ENCODE measurements around the gene ADCY3.
"Not testable (repeated sequence)": the region's sequence is repeated elsewhere in the genome, so short reads cannot be mapped to it uniquely, and the experiment has no call there.

Gene ADCY3

DNA sequence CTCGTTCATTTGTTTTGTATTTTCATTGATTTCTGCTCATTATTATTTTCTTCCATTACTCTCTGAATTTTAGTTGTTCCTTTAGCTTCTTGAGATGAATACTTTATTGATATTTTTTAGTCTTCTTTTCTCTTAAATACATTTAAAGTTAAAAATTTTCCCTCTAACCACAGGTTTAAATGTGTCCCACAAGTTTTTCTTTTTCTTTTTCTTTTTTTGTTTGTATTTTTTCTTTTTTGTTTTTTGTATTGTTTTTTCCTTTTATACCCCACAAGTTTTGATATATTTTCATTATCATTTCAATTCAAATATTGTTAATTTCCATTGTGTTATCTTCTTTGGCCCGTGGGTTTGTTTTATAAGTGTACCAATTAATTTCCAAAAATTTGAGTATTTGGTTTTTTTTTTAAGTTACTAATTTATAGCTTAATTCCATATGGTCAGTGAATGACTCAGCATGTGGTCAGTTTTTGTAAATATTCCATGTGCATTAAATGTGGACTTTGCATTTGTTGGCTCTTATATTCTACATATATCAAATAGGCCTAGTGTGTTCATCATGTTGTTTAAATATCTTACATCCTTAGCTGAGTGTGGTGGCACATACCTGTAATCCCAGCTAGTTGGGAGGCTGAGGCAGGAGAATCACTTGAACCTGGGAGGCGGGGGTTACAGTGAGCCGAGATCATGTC is 110.6 kb downstream of the ADCY3 start:
- Histone ChIP-seq H3K4me3 (ENCODE audit: low read depth, low read length) (no peak overlapping the region), H3K9ac (ENCODE audit: low read depth, low read length) (no peak overlapping the region), H3K36me3 (ENCODE audit: control insufficient read depth, insufficient read depth, low read length) (peaks cover 16% of the 10 kb centered on the region), H3K27me3 (ENCODE audit: control insufficient read depth, insufficient read depth, low read length) (no peaks in the 10 kb centered on the region), H3K4me1 (ENCODE audit: control insufficient read depth, insufficient read depth, low read length) (no peaks in the 10 kb centered on the region), H3K9me3 (ENCODE audit: control insufficient read depth, insufficient read depth, low read length) (peaks cover 8% of the 10 kb centered on the region)

DNA sequence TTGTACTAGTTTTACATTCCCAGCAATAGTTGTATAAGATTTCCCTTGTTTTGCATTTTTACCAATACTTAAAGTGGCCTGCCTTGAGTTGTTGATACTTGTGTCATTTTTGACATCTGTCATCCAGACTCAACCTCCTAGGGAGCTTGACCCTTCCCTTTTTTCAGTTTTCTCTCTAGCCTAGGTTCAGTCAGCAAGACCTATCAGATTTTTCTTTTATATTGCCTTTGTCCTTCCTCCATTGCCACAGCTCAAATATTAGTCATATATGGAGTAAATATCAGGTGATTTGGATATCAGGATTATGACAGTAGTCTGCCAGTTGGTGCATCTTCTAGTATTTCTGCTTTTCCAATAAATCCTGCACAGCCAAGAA is 113.4 kb downstream of the ADCY3 start:
- no peaks in the 10 kb centered on the region for H3K27me3 ChIP-seq (ENCODE audit: control insufficient read depth, insufficient read depth, low read length)
- no peak overlapping the region for H3K4me3 ChIP-seq (ENCODE audit: low read depth, low read length)
- H3K4me1 ChIP-seq (ENCODE audit: control insufficient read depth, insufficient read depth, low read length): no peaks in the 10 kb centered on the region
- no peak overlapping the region for H3K9ac ChIP-seq (ENCODE audit: low read depth, low read length)
- peaks cover 8% of the 10 kb centered on the region for H3K9me3 ChIP-seq (ENCODE audit: control insufficient read depth, insufficient read depth, low read length)
- H3K36me3 ChIP-seq (ENCODE audit: control insufficient read depth, insufficient read depth, low read length): peaks cover 16% of the 10 kb centered on the region

- H3K9me3 ChIP-seq (ENCODE audit: control insufficient read depth, insufficient read depth, low read length); H3K4me3 ChIP-seq (ENCODE audit: low read depth, low read length); H3K27me3 ChIP-seq (ENCODE audit: control insufficient read depth, insufficient read depth, low read length); H3K4me1 ChIP-seq (ENCODE audit: control insufficient read depth, insufficient read depth, low read length); H3K9ac ChIP-seq (ENCODE audit: low read depth, low read length): not testable (repeated sequence)
- peaks cover 16% of the 10 kb centered on the region for H3K36me3 ChIP-seq (ENCODE audit: control insufficient read depth, insufficient read depth, low read length)
Measured at GRCh38 chr2:24805811-24806660, 114.0 kb downstream of the ADCY3 start.

GRCh38 chr2:24800487-24800886 is 119.5 kb downstream of the ADCY3 start:
- H3K36me3 ChIP-seq (ENCODE audit: control insufficient read depth, insufficient read depth, low read length); H3K9me3 ChIP-seq (ENCODE audit: control insufficient read depth, insufficient read depth, low read length); H3K4me3 ChIP-seq (ENCODE audit: low read depth, low read length); H3K9ac ChIP-seq (ENCODE audit: low read depth, low read length); H3K27me3 ChIP-seq (ENCODE audit: control insufficient read depth, insufficient read depth, low read length); H3K4me1 ChIP-seq (ENCODE audit: control insufficient read depth, insufficient read depth, low read length): not testable (repeated sequence)

DNA sequence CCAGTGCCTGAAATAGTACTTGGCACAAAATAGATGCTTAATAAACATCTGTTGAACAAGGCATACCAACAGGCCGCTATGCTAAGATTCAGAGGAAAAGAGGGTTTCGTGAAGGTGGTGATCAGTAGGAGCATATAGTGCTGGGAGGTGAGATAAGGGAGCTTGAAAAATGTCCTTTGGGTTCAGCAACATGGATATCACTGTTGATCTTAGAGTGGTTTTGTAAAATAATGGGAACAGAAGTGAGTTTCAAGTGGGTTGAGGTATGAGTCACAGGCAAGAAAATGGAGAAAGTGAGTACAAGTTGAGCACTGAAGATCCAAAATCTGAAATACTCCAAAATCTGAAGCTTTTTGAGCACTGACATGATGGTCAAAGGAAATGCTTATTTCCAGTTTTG is 122.4 kb downstream of the ADCY3 start:
- Histone ChIP-seq H3K36me3 (ENCODE audit: control insufficient read depth, insufficient read depth, low read length) (peaks cover 8% of the 10 kb centered on the region), H3K9ac (ENCODE audit: low read depth, low read length) (no peak overlapping the region), H3K4me3 (ENCODE audit: low read depth, low read length) (no peak overlapping the region), H3K9me3 (ENCODE audit: control insufficient read depth, insufficient read depth, low read length) (no peaks in the 10 kb centered on the region), H3K4me1 (ENCODE audit: control insufficient read depth, insufficient read depth, low read length) (peaks cover 5% of the 10 kb centered on the region), H3K27me3 (ENCODE audit: control insufficient read depth, insufficient read depth, low read length) (no peaks in the 10 kb centered on the region)

DNA sequence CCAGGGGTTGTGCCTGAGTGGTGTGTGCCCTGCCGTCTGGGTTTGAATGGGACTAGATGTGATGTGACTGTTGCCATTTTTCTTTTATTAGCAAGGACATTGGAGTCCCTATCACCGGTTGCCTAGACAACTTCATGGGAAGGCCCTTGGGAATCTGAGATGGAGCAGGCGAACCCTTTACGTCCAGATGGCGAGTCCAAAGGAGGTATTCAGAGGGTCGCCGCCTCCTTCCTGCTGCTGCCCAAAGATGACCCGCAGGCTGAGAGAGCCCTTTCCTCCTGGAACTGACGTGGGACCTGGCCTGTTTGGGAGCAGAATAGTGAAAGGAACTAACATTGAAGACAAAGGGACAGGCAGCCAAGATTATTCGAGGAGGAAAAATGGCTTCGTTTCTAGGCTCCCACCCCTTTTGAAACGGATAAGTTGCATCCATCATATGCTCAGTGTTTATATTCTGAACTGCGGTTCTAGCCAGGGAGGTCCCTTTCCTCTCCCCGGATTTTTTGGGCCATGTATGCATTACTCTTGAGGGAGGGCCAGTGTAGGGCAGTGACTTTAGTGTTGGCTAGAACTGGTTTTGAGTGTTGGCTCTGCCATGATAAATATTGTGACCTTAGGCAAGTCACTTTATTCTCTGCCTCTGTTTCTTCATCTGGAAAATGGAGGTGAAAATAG is 126.1 kb downstream of the ADCY3 start:
- H3K36me3 ChIP-seq (ENCODE audit: control insufficient read depth, insufficient read depth, low read length): no peaks in the 10 kb centered on the region
- peaks cover 15% of the 10 kb centered on the region for H3K4me1 ChIP-seq (ENCODE audit: control insufficient read depth, insufficient read depth, low read length)
- no peaks in the 10 kb centered on the region for H3K9me3 ChIP-seq (ENCODE audit: control insufficient read depth, insufficient read depth, low read length)
- no peaks in the 10 kb centered on the region for H3K27me3 ChIP-seq (ENCODE audit: control insufficient read depth, insufficient read depth, low read length)
- H3K9ac ChIP-seq (ENCODE audit: low read depth, low read length): peak overlapping the region; percentile 100
- H3K4me3 ChIP-seq (ENCODE audit: low read depth, low read length): peak overlapping the region; percentile 96

DNA sequence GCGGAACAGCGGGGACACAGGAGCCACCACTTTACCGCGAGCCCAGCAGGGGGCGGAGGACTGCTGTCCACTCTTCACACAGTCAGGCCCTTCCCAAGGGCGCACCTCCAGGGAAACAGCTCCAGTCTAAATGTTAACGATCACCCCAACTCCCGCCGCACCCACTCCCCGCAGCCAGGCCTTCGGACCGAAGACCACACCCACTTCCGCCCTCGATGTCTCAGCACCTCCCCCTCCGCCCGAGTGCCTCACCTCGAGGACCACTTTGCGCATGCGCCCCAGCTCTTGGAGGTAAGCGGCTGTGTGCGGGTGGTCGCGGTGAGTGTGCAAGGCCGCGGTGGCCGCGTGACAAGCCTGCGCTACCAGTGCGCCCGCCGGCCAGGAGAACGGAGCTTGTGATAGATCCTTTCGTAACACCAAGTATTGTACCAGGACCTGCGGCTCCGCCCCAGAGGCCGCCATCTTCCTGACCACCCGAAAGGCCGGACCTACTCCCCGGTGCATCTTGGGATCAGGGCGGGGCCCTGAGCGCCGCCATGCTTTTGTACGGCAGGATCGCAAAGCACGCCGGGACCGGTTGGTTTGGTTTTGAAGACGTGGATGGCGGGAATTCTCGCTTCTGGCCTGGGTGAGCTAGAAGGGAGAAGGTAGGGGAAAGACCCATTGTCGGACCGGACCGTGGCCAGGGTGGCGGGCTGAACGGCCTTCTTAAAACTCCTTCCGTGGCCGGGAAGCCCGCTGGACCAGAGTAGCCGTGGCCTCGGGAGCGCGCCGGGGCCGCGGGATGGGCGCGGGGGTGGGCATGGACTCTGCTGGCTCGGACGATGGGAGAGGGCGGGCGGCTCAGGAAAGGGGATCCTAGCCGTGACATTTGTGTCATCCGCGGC is 126.9 kb downstream of the ADCY3 start, which contains the start of the genes CENPO and PTRHD1:
Gene CENPO (plus strand): TSS at position 552 of the 887 bp plus-strand sequence. CDS start 495 bp downstream, outside the sequence.
Gene PTRHD1 (minus strand): TSS at position 518 of the 887 bp plus-strand sequence. CDS start 14 bp downstream, at position 504.
- Histone ChIP-seq H3K9ac (ENCODE audit: low read depth, low read length) (peak within 1 kb of the TSS; percentile 100), H3K4me1 (ENCODE audit: control insufficient read depth, insufficient read depth, low read length) (peaks cover 15% of the 10 kb centered on the region), H3K36me3 (ENCODE audit: control insufficient read depth, insufficient read depth, low read length) (no peaks in the 10 kb centered on the region), H3K4me3 (ENCODE audit: low read depth, low read length) (peak within 1 kb of the TSS; percentile 96), H3K9me3 (ENCODE audit: control insufficient read depth, insufficient read depth, low read length) (no peaks in the 10 kb centered on the region), H3K27me3 (ENCODE audit: control insufficient read depth, insufficient read depth, low read length) (no peaks in the 10 kb centered on the region)

DNA sequence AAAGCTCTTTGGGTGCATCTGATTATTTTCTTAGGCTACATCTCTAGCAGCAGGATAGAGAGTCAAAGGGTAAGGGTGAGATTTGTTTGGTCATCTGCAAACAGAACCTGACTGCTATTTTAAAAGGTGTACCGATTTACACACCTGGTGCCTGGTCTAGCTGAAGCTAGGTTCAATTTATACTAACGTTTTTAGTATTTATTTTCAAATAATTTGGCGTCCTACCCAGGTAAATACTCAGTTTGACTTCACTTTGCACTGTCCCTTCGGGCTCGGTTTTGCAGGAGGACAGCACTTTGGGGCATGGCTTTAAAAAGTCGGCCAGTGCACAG is 127.5 kb downstream of the ADCY3 start:
- peaks cover 15% of the 10 kb centered on the region for H3K4me1 ChIP-seq (ENCODE audit: control insufficient read depth, insufficient read depth, low read length)
- H3K4me3 ChIP-seq (ENCODE audit: low read depth, low read length): peak overlapping the region; percentile 96
- H3K36me3 ChIP-seq (ENCODE audit: control insufficient read depth, insufficient read depth, low read length): no peaks in the 10 kb centered on the region
- no peaks in the 10 kb centered on the region for H3K27me3 ChIP-seq (ENCODE audit: control insufficient read depth, insufficient read depth, low read length)
- H3K9ac ChIP-seq (ENCODE audit: low read depth, low read length): peak overlapping the region; percentile 100
- H3K9me3 ChIP-seq (ENCODE audit: control insufficient read depth, insufficient read depth, low read length): no peaks in the 10 kb centered on the region

DNA sequence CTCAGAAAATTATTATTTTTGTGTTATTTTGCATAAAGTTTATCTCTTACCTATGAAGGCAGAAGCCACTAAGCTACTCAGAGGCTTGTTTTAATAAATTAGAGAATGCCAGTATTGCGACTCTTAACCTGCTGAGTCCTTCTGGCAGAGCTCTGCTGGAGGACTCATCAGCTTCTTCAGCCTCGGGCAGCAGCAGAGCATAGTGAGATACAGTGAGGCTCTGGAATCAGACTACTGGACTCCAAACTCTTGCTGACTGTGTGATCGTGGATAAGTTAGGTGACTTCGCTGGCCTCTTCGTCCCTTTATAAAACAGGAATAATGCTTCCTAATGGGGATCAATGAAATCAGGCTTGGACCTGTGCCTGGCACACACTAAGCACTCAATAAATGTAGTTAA is 128.6 kb downstream of the ADCY3 start:
- H3K27me3 ChIP-seq (ENCODE audit: control insufficient read depth, insufficient read depth, low read length): no peaks in the 10 kb centered on the region
- H3K9ac ChIP-seq (ENCODE audit: low read depth, low read length): no peak overlapping the region
- no peaks in the 10 kb centered on the region for H3K9me3 ChIP-seq (ENCODE audit: control insufficient read depth, insufficient read depth, low read length)
- H3K4me1 ChIP-seq (ENCODE audit: control insufficient read depth, insufficient read depth, low read length): peaks cover 12% of the 10 kb centered on the region
- no peaks in the 10 kb centered on the region for H3K36me3 ChIP-seq (ENCODE audit: control insufficient read depth, insufficient read depth, low read length)
- no peak overlapping the region for H3K4me3 ChIP-seq (ENCODE audit: low read depth, low read length)

DNA sequence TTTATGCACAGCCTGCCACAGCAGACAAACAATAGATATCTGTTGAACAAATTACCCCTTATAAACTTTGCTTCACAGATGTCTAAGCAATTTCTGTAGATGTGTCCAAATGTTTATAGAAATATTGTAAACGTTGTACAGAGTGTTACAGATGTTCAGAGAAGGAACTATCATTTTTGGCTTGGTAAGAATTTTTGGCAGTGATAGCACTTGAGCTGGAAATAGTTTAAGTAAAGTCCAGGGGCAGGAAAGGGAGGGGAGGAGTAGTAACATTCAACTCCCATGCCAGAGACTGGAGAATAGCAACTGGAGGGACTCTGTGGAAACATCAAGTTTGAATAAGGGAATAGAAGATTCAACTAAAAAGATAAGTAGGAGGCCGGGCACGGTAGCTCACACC is 131.2 kb downstream of the ADCY3 start:
- Histone ChIP-seq H3K27me3 (ENCODE audit: control insufficient read depth, insufficient read depth, low read length) (no peaks in the 10 kb centered on the region), H3K36me3 (ENCODE audit: control insufficient read depth, insufficient read depth, low read length) (no peaks in the 10 kb centered on the region), H3K4me1 (ENCODE audit: control insufficient read depth, insufficient read depth, low read length) (peaks cover 10% of the 10 kb centered on the region), H3K4me3 (ENCODE audit: low read depth, low read length) (no peak overlapping the region), H3K9ac (ENCODE audit: low read depth, low read length) (no peak overlapping the region), H3K9me3 (ENCODE audit: control insufficient read depth, insufficient read depth, low read length) (no peaks in the 10 kb centered on the region)

GRCh38 chr2:24787532-24787931 is 132.5 kb downstream of the ADCY3 start:
- Histone ChIP-seq H3K36me3 (ENCODE audit: control insufficient read depth, insufficient read depth, low read length) (no peaks in the 10 kb centered on the region), H3K4me1 (ENCODE audit: control insufficient read depth, insufficient read depth, low read length) (peaks cover 10% of the 10 kb centered on the region), H3K4me3 (ENCODE audit: low read depth, low read length) (no peak overlapping the region), H3K27me3 (ENCODE audit: control insufficient read depth, insufficient read depth, low read length) (no peaks in the 10 kb centered on the region), H3K9me3 (ENCODE audit: control insufficient read depth, insufficient read depth, low read length) (no peaks in the 10 kb centered on the region), H3K9ac (ENCODE audit: low read depth, low read length) (no peak overlapping the region)
